Fibroblast of lung (primary cell): ENCODE data around the gene MFAP4.

Experiments
- CTCF ChIP-seq, 2 donors: IDR thresholded peaks in 1 of 2; conservative IDR thresholded peaks in 1 of 2; 1 replicate in 1 of 2; 2 replicates in 1 of 2; pipeline ENCODE4 v1.5.1; 2011 to 2012; ENCODE audit warnings: low read length in 2 of 2, control low read depth in 1 of 2, inconsistent platforms in 1 of 2, low read depth in 1 of 2, mild to moderate bottlenecking in 1 of 2
- EZH2 ChIP-seq: IDR thresholded peaks from 2 replicates; pipeline ENCODE4 v1.5.1; 2012; ENCODE audit warnings: low read length, control low read depth, mild to moderate bottlenecking; ENCODE audit errors: missing control alignments

- no peak for TF ChIP-seq CTCF (conservative IDR thresholded peaks at IDR 0.05 in 1 of 2, IDR thresholded peaks at IDR 0.05 in 1 of 2; ENCODE audit: low read depth in 1 of 2, low read length in 2 of 2)
- TF ChIP-seq EZH2 = no peak
Measured at GRCh38 chr17:19402171-19402570, 15.2 kb upstream of the MFAP4 start.
